COR-L47 (cell line): Measurements from ENCODE around the gene DNAJA3.

Source experiments
- DNase-seq: peaks from one replicate; lab custom pipeline; 2025; lab: John Stamatoyannopoulos, UW

Gene DNAJA3

GRCh38 chr16:4435337-4436067, 9.8 kb downstream of the DNAJA3 start:
- DNase-seq = no peak

- no peak for DNase-seq
Observed at GRCh38 chr16:4437366-4437765, 11.7 kb downstream of the DNAJA3 start.

- no peak for DNase-seq
Observed at GRCh38 chr16:4442371-4442770, 16.7 kb downstream of the DNAJA3 start.

- DNase-seq = no peak
Observed at GRCh38 chr16:4443271-4443670, 17.6 kb downstream of the DNAJA3 start.

GRCh38 chr16:4443986-4444385, 18.3 kb downstream of the DNAJA3 start:
- no peak for DNase-seq

- no peak for DNase-seq
Observed at GRCh38 chr16:4450430-4450829, 24.8 kb downstream of the DNAJA3 start.

- DNase-seq = no peak
Observed at GRCh38 chr16:4450931-4451519, 25.4 kb downstream of the DNAJA3 start.

GRCh38 chr16:4452674-4453073, 27.0 kb downstream of the DNAJA3 start:
- DNase-seq = no peak

- no peak for DNase-seq
Observed at GRCh38 chr16:4454623-4455022, 29.0 kb downstream of the DNAJA3 start.

GRCh38 chr16:4455081-4455480, 29.4 kb downstream of the DNAJA3 start:
- DNase-seq = no peak

- DNase-seq = no peak
Observed at GRCh38 chr16:4455951-4456350, 30.3 kb downstream of the DNAJA3 start.

- DNase-seq = no peak
Observed at GRCh38 chr16:4460936-4461249, 35.2 kb downstream of the DNAJA3 start.

- no peak for DNase-seq
Observed at GRCh38 chr16:4461250-4462085, 35.8 kb downstream of the DNAJA3 start.

- DNase-seq = no peak
Observed at GRCh38 chr16:4463522-4464163, 38.0 kb downstream of the DNAJA3 start.

GRCh38 chr16:4465977-4466779, 40.5 kb downstream of the DNAJA3 start:
- DNase-seq = no peak

GRCh38 chr16:4467916-4468315, 42.2 kb downstream of the DNAJA3 start:
- DNase-seq = no peak

GRCh38 chr16:4468972-4469371, 43.3 kb downstream of the DNAJA3 start:
- no peak for DNase-seq

- DNase-seq = no peak
Observed at GRCh38 chr16:4471869-4472268, 46.2 kb downstream of the DNAJA3 start.

GRCh38 chr16:4472880-4473279, 47.2 kb downstream of the DNAJA3 start:
- no peak for DNase-seq

- peak; percentile 97 for DNase-seq
Observed at GRCh38 chr16:4474192-4474961, 48.7 kb downstream of the DNAJA3 start, which contains the start of gene NMRAL1. NMRAL1 (minus strand) TSS chr16:4474625; CDS start chr16:4474132, 493 bp downstream.
